Uterus (tissue), 4 donors: ENCODE measurements around the gene WDR7. TPM values are rescaled to one million over a fixed set of nuclear protein-coding genes. Genes with fewer than 3 reads are reported as not detected.

ENCODE experiments used
- DNase-seq, 2 donors: peaks; one replicate each; pipeline ENCODE4 v3.0.0-alpha.2; 2019 to 2020
- H3K27ac ChIP-seq, 2 donors: fragments of 200-600 bp; sonication (generic); 1 replicate in 1 of 2; 2 replicates in 1 of 2; pipeline ENCODE4 v1.5.1; 2016 to 2018
- H3K27me3 ChIP-seq, 2 donors: fragments of 200-600 bp; sonication (generic); one replicate each; pipeline ENCODE4 v1.5.1; 2018 to 2019; ENCODE audit warnings: control low read depth in 1 of 2
- H3K36me3 ChIP-seq, 2 donors: fragments of 200-600 bp; sonication (generic); one replicate each; pipeline ENCODE4 v1.5.1; 2019; ENCODE audit warnings: control low read depth in 1 of 2
- H3K4me1 ChIP-seq, 2 donors: fragments of 200-600 bp; sonication (generic); one replicate each; pipeline ENCODE4 v1.5.1; 2018 to 2019; ENCODE audit warnings: control low read depth in 1 of 2
- H3K4me3 ChIP-seq, 2 donors: fragments of 200-600 bp; sonication (generic); 1 replicate in 1 of 2; 2 replicates in 1 of 2; pipeline ENCODE4 v1.5.1; 2018 to 2019; ENCODE audit warnings: mild to moderate bottlenecking in 1 of 2
- H3K9me3 ChIP-seq, 2 donors: fragments of 200-600 bp; sonication (generic); one replicate each; pipeline ENCODE4 v1.5.1; 2019; ENCODE audit warnings: control low read depth in 1 of 2
- POLR2A ChIP-seq, 2 donors: fragments of 450-650 bp; IDR thresholded peaks; one replicate each; pipeline ENCODE4 v1.6.1; 2016; ENCODE audit warnings: antibody characterized with exemption in 2 of 2, mild to moderate bottlenecking in 1 of 2, moderate library complexity in 1 of 2
- intact Hi-C: fragments of 100-400 bp; cut with DNase I; formaldehyde crosslinking; loops from one replicate; pipeline ENCODE4 v1.15.1; 2023; ENCODE audit warnings: low total_unique reads
- total RNA-seq, 4 donors: library from RNA; depleted of rRNA in 3 of 4; stranded (reverse); fragments of >200 nt in 3 of 4; gene quantifications; one replicate each; pipeline versions ENCODE4 v1.1.0 to v1.2.4, GENCODE V29; 2014 to 2023
- TF ChIP-seq, protein P1 (sequence below), 4 experiments: fragments of 200-600 bp in 2 of 4; fragments of 450-650 bp in 2 of 4; sonication (generic) in 2 of 4; IDR thresholded peaks; one replicate each; pipeline ENCODE4 v1.5.1; 2016 to 2019; ENCODE audit warnings: antibody characterized with exemption in 4 of 4, mild to moderate bottlenecking in 2 of 4, moderate library complexity in 1 of 4
- donor health status: DM: yes; HTN: yes; CAD: no.

Gene WDR7
- total RNA-seq, 4 donors from 2014 or later, result 19.2 to 66.2 (median 33.8) TPM

DNA sequence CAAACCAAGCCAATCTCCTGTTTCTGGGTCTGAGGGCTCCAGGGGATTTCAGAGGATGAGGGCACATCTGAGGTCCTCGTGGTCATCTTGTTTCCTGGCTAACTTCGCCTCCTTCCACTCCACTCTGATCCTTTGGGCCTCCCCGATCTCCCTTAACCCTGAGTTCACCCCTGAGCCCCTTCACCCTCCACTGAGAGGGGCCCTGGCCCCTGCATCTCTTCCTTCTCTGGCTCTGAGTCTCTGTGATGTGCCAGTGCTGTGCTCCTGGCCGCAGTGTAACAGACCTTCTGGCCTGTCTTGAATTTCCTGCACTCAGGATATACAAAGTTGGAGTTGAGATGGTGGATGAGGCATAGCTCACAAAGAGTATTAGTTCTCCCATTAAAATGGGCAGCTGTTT, 411.0 kb downstream of the WDR7 start:
- intact Hi-C loops, result no loop called here

DNA sequence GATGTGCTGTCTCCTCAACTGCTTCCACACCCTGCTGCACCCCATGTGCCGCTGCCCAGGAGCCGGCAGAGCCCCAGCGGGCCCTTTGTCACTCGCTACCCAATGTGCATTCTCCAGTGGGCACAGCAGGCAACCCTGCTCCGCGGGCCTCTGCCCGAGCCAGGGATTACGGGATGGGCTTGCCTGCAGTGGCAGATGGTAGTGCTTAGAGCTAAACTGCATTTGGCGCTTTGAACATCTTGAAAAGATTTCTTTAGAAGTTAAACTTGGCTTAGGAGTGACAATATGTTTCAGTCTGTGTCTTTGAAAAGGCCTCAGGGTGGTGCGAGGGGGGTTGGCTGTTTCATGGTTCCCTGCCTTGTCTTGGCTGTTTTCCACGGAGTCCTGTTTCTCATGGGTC, 411.7 kb downstream of the WDR7 start:
- no peak for TF ChIP-seq POLR2A (IDR thresholded peaks at IDR 0.05)
- TF ChIP-seq, protein P1, sequence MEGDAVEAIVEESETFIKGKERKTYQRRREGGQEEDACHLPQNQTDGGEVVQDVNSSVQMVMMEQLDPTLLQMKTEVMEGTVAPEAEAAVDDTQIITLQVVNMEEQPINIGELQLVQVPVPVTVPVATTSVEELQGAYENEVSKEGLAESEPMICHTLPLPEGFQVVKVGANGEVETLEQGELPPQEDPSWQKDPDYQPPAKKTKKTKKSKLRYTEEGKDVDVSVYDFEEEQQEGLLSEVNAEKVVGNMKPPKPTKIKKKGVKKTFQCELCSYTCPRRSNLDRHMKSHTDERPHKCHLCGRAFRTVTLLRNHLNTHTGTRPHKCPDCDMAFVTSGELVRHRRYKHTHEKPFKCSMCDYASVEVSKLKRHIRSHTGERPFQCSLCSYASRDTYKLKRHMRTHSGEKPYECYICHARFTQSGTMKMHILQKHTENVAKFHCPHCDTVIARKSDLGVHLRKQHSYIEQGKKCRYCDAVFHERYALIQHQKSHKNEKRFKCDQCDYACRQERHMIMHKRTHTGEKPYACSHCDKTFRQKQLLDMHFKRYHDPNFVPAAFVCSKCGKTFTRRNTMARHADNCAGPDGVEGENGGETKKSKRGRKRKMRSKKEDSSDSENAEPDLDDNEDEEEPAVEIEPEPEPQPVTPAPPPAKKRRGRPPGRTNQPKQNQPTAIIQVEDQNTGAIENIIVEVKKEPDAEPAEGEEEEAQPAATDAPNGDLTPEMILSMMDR (IDR thresholded peaks at IDR 0.05), result no peak

More for the DNA sequence above, 411.0 kb downstream of the WDR7 start:
- Histone ChIP-seq H3K27ac (no peak overlapping the region), H3K9me3 (no peaks in the 10 kb centered on the region), H3K27me3 (no peaks in the 10 kb centered on the region), H3K4me1 (no peaks in the 10 kb centered on the region), H3K36me3 (no peaks in the 10 kb centered on the region), H3K4me3 (no peak overlapping the region)
- no peak for DNase-seq
- TF ChIP-seq POLR2A (IDR thresholded peaks at IDR 0.05), result no peak
- TF ChIP-seq, protein P1 (IDR thresholded peaks at IDR 0.05), result no peak

DNA sequence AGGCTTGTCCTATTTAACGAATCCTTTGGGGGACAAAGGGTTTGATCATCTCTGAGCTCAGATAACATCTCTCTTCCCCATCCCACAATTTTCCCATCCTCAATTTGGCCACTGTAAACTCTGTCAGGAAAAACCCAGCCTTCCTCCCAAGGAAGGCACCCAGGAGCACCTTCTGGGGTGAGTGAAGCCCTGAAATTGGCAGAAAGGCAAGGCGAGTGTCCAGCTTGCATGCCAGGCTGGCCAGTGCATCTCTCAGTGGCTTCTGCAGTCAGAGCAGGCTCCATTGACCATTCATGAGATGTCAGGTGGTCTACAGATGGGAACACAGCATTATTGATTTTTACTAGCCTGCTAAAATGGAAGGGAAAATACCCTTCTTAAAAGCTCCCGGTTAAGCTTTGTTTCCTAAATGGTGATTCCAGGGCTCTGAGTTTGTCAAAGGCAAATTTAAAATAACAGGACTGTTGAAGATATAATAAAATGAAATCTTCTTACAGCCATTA, 412.5 kb downstream of the WDR7 start:
- Histone ChIP-seq H3K36me3 (no peaks in the 10 kb centered on the region), H3K4me1 (no peaks in the 10 kb centered on the region), H3K9me3 (no peaks in the 10 kb centered on the region), H3K4me3 (no peak overlapping the region), H3K27me3 (no peaks in the 10 kb centered on the region), H3K27ac (no peak overlapping the region)
- TF ChIP-seq, protein P1 (IDR thresholded peaks at IDR 0.05), result no peak
- TF ChIP-seq POLR2A (IDR thresholded peaks at IDR 0.05), result no peak
- DNase-seq, result no peak
- intact Hi-C loops, result no loop called here

More for the DNA sequence above, 411.7 kb downstream of the WDR7 start:
- Histone ChIP-seq H3K9me3 (no peaks in the 10 kb centered on the region), H3K4me1 (no peaks in the 10 kb centered on the region), H3K27ac (no peak overlapping the region), H3K36me3 (no peaks in the 10 kb centered on the region), H3K4me3 (no peak overlapping the region), H3K27me3 (no peaks in the 10 kb centered on the region)
- no peak for DNase-seq
- intact Hi-C loops, result no loop called here

DNA sequence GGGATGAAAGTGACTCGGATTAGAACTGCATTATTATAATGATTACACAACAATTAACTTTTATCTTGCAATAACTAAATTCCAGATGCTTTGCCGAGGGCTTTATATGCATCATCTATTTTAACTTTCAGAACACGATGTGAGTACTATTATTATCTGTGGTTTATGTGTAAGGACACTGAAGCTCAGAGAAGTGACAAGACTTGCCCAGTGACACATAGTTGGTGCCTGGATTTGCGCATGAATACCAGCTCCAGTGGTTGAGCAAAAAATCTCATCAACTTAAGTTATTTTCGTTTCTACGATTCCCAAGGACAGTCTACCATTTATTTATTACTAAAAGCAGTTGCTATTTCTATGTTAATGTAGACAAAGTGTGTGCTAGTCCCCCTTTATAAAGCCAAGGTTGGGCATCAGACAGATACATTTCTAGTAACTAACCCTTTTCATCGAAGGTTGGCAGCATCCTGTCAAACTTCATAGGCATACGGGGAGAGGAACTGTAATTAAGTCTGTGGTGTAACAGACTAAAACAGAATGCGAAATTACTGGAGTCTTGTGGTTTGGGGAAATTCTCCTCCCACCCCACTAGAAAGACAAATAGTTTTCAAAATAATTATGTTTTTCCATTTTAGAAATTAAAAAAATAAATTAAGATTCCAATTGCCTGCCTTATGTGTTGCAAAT, 422.5 kb downstream of the WDR7 start:
- Histone ChIP-seq H3K4me1 (no peaks in the 10 kb centered on the region), H3K27me3 (no peaks in the 10 kb centered on the region), H3K27ac (no peak overlapping the region), H3K36me3 (no peaks in the 10 kb centered on the region), H3K4me3 (no peak overlapping the region), H3K9me3 (no peaks in the 10 kb centered on the region)
- intact Hi-C loops, result no loop called here
- TF ChIP-seq POLR2A (IDR thresholded peaks at IDR 0.05), result no peak
- TF ChIP-seq, protein P1 (IDR thresholded peaks at IDR 0.05), result no peak
- DNase-seq, result no peak

DNA sequence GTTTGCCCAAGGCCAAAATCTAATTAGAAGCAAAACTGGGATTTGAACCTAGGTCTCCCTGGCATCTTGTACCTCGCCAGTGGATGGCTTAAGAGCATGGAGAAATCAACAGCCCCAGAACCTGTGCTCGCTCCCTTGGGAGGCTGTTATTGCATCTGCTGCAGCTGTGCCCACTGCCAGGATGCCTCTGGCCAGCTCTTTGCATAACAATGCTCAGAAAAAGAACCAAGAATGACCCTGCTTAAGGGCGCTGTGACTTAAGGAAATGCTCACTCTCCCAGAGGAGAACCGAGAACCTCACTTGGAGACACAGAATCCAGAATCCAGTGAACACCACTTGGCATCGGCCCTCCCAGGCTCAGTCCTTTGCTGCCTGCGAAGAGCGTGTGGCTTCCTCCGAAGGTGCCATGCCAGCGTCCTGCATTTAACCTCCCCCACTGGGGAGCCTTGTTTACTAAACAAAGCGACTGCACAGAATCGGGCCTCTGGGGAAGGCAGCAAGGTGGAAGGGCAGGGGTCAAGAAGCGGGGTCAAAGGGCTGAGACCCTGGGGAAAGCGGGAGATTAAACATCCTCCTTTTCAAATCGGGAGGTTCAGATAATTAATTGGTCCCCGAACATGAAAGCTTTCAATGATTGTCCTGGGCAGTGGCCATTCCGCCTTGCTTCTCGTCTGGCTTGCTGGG, 424.7 kb downstream of the WDR7 start:
- Histone ChIP-seq H3K9me3 (no peaks in the 10 kb centered on the region), H3K4me3 (no peak overlapping the region), H3K36me3 (no peaks in the 10 kb centered on the region), H3K27me3 (no peaks in the 10 kb centered on the region), H3K4me1 (no peaks in the 10 kb centered on the region), H3K27ac (no peak overlapping the region)
- no peak for TF ChIP-seq POLR2A (IDR thresholded peaks at IDR 0.05)
- TF ChIP-seq, protein P1 (IDR thresholded peaks at IDR 0.05), result no peak
- intact Hi-C loops, result no loop called here
- no peak for DNase-seq
